Tibial nerve (tissue), 4 donors: ENCODE data around the gene MIPEP. TPM values are rescaled to one million over a fixed set of nuclear protein-coding genes. Genes with fewer than 3 reads are reported as not detected.
A peak's percentile ranks its signal among the peaks of the same experiment; 100 is the strongest.

ENCODE experiments used
- DNase-seq, 2 donors: peaks; one replicate each; pipeline ENCODE4 v3.0.0-alpha.2; 2019; ENCODE audit warnings: low spot score in 2 of 2
- H3K27ac ChIP-seq, 4 donors: fragments of 200-600 bp; sonication (generic) in 3 of 4; one replicate each; pipeline ENCODE4 v1.5.1; 2017 to 2019; ENCODE audit warnings: mild to moderate bottlenecking in 1 of 4
- H3K27me3 ChIP-seq, 2 donors: fragments of 200-600 bp; sonication (generic) in 1 of 2; one replicate each; pipeline versions ENCODE4 v1.5.1 to v1.6.0; 2017 to 2019
- H3K36me3 ChIP-seq, 3 donors: fragments of 200-600 bp; sonication (generic); one replicate each; pipeline ENCODE4 v1.5.1; 2018 to 2019
- H3K4me1 ChIP-seq, 4 donors: fragments of 200-600 bp; sonication (generic) in 3 of 4; one replicate each; pipeline ENCODE4 v1.5.1; 2017 to 2019
- H3K4me3 ChIP-seq, 4 donors: fragments of 200-600 bp; sonication (generic) in 3 of 4; one replicate each; pipeline ENCODE4 v1.5.1; 2017 to 2019; ENCODE audit warnings: mild to moderate bottlenecking in 1 of 4, moderate library complexity in 1 of 4
- H3K9me3 ChIP-seq, 4 donors: fragments of 200-600 bp; sonication (generic) in 3 of 4; one replicate each; pipeline ENCODE4 v1.5.1; 2017 to 2019
- CTCF ChIP-seq, 5 experiments: fragments of 200-600 bp in 3 of 5; fragments of 450-650 bp in 2 of 5; sonication (generic) in 3 of 5; IDR thresholded peaks; one replicate each; pipeline ENCODE4 v1.5.1; 2016 to 2019; ENCODE audit warnings: antibody characterized with exemption in 5 of 5, mild to moderate bottlenecking in 3 of 5, moderate library complexity in 2 of 5
- EP300 ChIP-seq, 2 donors: sonication (generic); formaldehyde crosslinking; IDR thresholded peaks; one replicate each; pipeline ENCODE4 v1.6.1; 2017; ENCODE audit warnings: antibody characterized with exemption in 2 of 2, mild to moderate bottlenecking in 1 of 2
- POLR2A ChIP-seq, 2 donors: fragments of 450-650 bp; IDR thresholded peaks; one replicate each; pipeline ENCODE4 v1.6.1; 2017; ENCODE audit warnings: antibody characterized with exemption in 2 of 2, mild to moderate bottlenecking in 2 of 2, moderate library complexity in 2 of 2
- WGBS, 2 donors: methylation state at CpG; one replicate each; pipeline ENCODE4 v1.1.5; 2018; 5-methylcytosine and 5-hydroxymethylcytosine counted together
- total RNA-seq, 4 donors: library from RNA; depleted of rRNA; stranded (reverse); fragments of >200 nt; gene quantifications; one replicate each; pipeline ENCODE4 v1.1.0, GENCODE V29; 2016

The MIPEP gene
- total RNA-seq, 4 donors from 2014 or later, result 8.4 to 25.8 (median 16.4) TPM

GRCh38 chr13:23859455-23859854, 29.7 kb downstream of the MIPEP start:
- no peak overlapping the region for H3K4me3 ChIP-seq
- H3K27ac ChIP-seq, result no peak overlapping the region
- no peaks in the 10 kb centered on the region for H3K4me1 ChIP-seq
- H3K36me3 ChIP-seq, result peaks cover 0 to 35% (median 0%) of the 10 kb centered on the region in 3 donors
- no peak for DNase-seq
- H3K27me3 ChIP-seq, result no peaks in the 10 kb centered on the region
- H3K9me3 ChIP-seq, result no peaks in the 10 kb centered on the region
- no peak for TF ChIP-seq EP300 (IDR thresholded peaks at IDR 0.05)
- TF ChIP-seq POLR2A (IDR thresholded peaks at IDR 0.05), result no peak
- TF ChIP-seq CTCF (IDR thresholded peaks at IDR 0.05), result no peak

DNA sequence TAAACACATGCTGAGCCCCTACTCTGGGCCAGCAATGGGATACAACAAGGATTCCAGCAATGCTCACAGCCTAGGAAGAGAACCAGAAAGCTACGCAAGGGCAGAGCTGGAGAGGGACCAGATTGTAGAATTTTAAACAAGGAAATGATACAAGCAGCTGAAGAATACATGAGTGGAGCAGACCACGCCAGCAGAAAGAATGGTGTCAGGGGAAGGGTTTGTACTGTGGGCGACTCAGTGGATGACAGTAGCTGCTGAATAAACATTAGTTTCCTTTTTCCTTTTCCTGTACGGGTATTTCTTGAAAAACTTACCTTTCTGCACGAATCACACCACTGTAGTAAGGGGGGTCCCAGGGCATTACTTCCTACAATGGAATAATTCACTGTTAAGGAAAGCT, 30.7 kb downstream of the MIPEP start:
- WGBS, 2 donors, result 71 to 79% methylated on average over 5 of the region's 5 CpGs
- H3K27me3 ChIP-seq, result no peaks in the 10 kb centered on the region
- no peak for TF ChIP-seq CTCF (IDR thresholded peaks at IDR 0.05)
- no peak for TF ChIP-seq POLR2A (IDR thresholded peaks at IDR 0.05)
- H3K4me1 ChIP-seq, result no peaks in the 10 kb centered on the region
- H3K9me3 ChIP-seq, result no peaks in the 10 kb centered on the region
- DNase-seq, result no peak
- no peak overlapping the region for H3K4me3 ChIP-seq
- peaks cover 0 to 35% (median 0%) of the 10 kb centered on the region in 3 donors for H3K36me3 ChIP-seq
- H3K27ac ChIP-seq, result no peak overlapping the region

DNA sequence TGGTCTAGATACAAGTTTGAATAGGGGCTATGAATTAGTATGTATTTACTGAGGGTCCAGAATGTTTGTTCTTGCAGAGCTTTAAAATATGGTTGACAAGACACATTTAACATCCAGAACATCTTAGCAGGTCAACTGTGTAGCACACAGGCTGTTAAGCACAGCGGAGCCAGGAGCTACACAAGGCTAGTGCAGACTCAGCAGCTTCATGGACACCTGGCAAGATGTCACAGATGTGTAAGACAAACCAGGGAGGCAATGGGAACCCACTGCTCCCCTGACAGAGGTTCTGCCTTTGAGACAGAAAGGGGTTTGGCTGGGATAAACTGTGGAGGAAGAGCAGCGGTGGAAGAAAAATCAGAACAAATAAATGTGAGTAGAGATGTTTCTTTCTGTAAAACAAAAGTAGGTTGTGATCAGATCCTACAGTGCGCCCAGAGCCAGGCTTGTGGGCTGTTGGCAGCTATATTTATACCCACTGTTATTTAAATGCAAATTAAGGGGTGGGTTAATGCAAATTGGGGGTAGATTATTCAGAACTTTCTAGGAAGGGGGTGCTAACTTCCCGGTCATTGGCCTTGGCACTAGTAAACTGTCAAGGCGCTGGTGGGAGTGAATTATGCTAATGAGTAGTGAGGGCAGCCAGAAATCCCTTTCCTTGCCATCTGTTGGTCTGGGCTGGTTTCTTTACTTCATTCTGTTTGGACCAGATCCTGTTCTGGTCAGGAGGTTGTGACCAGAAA, 33.0 kb downstream of the MIPEP start:
- TF ChIP-seq CTCF (IDR thresholded peaks at IDR 0.05), result no peak
- TF ChIP-seq EP300 (IDR thresholded peaks at IDR 0.05), result no peak
- no peak for TF ChIP-seq POLR2A (IDR thresholded peaks at IDR 0.05)
- no peaks in the 10 kb centered on the region for H3K9me3 ChIP-seq
- H3K27ac ChIP-seq, result no peak overlapping the region
- 46 to 63% methylated on average over 5 of the region's 5 CpGs for WGBS, 2 donors
- no peaks in the 10 kb centered on the region for H3K27me3 ChIP-seq
- peaks cover 0 to 29% (median 0%) of the 10 kb centered on the region in 3 donors for H3K36me3 ChIP-seq
- no peak overlapping the region for H3K4me3 ChIP-seq
- peaks cover 0 to 8% (median 0%) of the 10 kb centered on the region in 4 donors for H3K4me1 ChIP-seq
- DNase-seq, result no peak

GRCh38 chr13:23855360-23855759, 33.8 kb downstream of the MIPEP start:
- WGBS, 2 donors, result 95 to 96% methylated on average over 3 of the region's 3 CpGs
- Histone ChIP-seq H3K4me1 (peaks cover 0 to 15% (median 0%) of the 10 kb centered on the region in 4 donors), H3K36me3 (peaks cover 0 to 25% (median 0%) of the 10 kb centered on the region in 3 donors), H3K27ac (no peak overlapping the region), H3K4me3 (no peak overlapping the region), H3K9me3 (no peaks in the 10 kb centered on the region), H3K27me3 (no peaks in the 10 kb centered on the region)
- no peak for DNase-seq
- TF ChIP-seq POLR2A (IDR thresholded peaks at IDR 0.05), result no peak
- TF ChIP-seq CTCF (IDR thresholded peaks at IDR 0.05), result no peak
- TF ChIP-seq EP300 (IDR thresholded peaks at IDR 0.05), result no peak

- H3K36me3 ChIP-seq, result peaks cover 0 to 6% (median 0%) of the 10 kb centered on the region in 3 donors
- H3K4me1 ChIP-seq, result peaks cover 0 to 15% (median 0%) of the 10 kb centered on the region in 4 donors
- DNase-seq, result no peak
- 50% methylated on average over 2 of the region's 2 CpGs for WGBS, 2 donors
- TF ChIP-seq EP300 (IDR thresholded peaks at IDR 0.05) (no peak), CTCF (IDR thresholded peaks at IDR 0.05) (no peak), POLR2A (IDR thresholded peaks at IDR 0.05) (no peak)
- no peaks in the 10 kb centered on the region for H3K27me3 ChIP-seq
- no peak overlapping the region for H3K4me3 ChIP-seq
- H3K27ac ChIP-seq, result peak overlapping the region in 1 of 4 donors; percentile 24
- H3K9me3 ChIP-seq, result no peaks in the 10 kb centered on the region
Observed at GRCh38 chr13:23852351-23852750, 36.8 kb downstream of the MIPEP start.
